NCI-H2227 (cell line): ENCODE results near the gene DDX31.

Source experiments
- DNase-seq: peaks from one replicate; lab custom pipeline; 2025; ENCODE audit not compliant: unreplicated experiment; lab: John Stamatoyannopoulos, UW

DDX31 gene

DNA sequence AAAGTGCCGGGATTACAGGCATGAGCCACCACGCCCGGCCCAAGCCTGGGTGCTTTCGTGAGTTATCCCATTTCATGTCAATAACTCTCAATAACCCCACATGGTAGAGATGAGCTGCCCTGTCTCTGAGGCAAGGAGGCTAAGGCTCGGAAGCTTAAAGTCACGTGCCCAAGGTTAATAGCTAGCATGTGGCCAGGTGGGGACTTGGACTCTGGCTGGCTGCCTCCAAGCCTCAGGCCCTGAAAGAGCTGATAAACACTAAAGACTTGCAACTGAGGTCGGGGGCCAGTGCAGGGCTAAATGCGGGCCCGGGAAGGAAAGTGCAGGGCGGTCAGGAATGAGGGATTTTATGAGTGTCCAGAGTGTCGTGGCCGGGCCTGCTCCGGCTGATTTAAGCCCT is 118.2 kb downstream of the DDX31 start:
- no peak for DNase-seq

DNA sequence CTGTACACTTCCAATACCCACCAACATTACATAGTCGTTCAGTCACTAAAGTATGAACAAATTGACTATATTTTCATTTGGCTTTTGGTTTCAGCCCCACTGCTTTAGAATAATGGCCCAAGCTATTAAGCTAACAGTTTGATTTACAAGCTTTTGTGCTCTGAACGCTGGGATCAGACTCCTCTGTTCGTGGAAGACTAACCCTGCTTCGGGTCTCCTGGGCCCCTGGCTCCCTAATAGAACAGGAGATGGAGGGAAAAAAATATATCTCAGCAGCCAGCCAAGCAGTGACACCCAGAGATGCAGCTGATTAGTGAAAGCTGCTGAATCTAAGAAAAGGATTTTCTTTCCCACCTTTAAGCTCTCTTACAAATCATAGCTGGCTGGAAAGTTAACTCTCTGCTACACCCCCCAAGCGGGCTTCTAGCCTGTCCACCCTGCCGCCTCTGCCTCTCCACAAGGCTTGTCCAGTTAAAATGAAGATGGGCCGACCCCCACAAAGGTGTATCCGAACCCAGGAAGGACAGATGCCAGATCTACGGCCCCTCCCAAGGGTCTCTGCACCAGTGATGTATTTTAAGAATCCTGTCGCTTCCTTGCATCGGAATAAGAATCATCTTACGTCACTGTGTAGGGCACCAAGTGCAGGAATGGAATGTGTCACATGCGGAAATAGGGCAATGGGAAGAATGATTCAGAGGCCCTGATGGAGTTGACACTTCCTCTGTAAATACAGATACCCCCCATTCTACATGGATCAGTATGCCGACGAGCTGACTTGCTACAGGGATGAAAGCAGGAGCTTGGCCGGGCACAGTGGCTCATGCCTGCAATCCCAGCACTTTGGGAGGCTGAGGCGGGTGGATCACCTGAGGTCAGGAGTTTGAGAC is 120.8 kb downstream of the DDX31 start:
- peak; percentile 32 for DNase-seq

DNA sequence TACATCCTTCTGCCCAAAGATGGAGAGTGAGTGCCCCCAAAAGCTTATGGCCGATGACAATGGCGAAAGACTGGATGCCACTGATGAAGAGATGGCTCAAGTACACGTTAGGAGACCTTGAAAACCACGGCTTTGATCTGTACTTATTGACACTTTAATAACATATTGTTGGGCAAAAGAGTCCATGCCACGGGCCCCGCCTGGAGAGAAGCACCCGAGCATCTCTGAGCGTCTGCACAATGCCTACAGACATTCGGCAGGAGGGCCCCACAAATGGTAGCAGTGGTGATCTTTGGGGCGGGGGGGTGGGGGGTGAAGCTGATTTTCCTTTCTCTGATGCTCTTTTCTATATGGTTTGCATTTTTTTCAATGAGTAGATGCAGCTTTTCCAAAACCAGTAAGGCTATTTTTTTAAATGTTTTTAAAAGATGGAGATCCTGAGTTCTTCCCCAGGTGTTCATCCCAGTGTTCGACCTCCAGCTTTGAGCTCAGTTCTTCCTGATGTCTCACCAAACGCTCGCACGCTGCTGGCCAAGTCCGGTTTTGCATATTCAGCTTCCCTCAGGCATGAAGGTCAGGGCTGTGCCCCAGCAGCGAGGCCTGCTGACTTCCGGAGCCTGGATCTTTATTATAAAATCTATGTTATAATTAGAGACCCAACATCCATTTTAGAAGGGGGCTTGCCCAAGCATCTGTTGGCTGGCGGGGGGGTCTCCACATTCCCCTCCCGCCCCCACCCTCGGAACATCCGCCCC is 121.6 kb downstream of the DDX31 start:
- DNase-seq: peak; percentile 32

DNA sequence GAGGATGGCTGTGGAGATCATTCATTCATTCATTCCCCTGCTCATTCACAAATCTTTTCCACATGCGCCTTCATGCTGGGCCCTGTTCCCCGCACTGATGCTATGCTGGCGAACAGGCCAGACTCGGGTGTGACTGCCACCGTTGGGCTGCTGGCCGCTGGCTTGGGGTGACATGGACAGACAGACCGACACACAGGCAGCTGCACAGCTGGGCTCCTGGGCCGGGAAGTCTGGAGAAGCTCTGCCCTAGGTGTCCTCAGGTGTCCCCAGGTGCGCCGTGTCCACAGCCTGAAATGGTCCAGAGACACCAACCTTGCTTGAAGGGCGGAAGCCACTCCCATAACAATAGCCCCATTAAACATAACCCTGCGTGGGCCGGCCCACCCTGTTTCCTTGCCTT is 122.3 kb downstream of the DDX31 start:
- DNase-seq: no peak

DNA sequence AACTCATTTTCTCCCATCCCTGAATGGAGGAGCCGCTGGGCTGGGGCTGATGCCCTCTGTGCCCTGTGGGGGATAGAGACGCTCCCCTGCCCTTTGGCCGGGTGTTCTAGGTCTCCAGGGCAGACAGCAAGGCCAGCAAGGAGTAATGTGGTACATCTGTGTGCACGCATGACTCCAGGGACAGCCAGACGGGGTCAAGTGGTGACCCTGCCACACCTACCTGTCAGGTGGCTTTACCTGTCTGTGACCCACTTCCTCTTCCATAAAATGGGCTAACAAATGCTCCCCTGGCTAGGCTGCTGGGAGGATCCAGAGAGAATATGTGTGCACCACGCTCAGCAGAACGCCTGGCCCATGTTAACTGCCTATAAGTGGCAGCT is 122.7 kb downstream of the DDX31 start:
- DNase-seq: no peak

DNA sequence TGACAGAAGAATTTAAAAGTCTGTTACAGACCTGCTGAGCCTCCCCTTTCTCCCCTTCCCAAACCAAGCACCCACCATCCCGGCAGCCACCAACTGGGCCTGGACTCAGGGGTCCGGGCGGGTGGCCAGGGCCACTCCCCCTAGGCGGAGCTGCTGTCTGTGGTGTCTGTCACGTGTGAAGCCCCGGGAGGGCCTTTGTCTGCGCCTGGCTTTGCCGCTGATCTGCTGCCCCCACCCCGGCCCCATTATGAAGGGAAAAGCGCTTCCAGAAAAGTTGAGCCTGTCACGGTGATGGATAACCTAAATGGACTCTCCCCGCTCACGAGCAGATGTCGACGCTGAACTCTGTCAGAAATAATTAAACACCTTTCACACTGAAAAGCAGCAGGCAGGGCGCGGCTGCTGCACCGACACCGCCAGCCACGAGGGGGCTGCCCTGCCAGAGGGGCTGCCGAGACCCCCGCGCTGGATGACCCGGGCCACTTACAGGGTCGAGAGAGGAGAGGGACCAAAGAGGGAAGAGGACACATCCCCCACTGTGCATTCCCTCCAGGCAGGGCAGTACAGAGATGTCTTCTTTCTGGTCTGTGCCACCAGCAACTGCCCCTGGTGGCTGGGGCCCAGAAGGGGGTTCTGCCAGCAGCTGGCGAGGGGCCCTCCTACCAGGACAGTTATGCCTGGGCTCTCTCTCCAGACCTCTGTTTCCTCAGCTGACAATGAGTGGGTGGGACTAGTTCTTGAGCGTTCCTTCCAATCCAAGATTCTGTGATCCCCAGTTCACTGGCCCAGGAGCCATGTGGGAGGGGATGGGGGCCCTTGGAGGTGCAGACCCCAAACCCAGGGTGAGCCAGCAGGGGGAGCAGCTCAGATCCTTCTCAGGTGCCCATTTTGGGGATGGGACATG is 123.4 kb downstream of the DDX31 start:
- peak; percentile 83 for DNase-seq

DNA sequence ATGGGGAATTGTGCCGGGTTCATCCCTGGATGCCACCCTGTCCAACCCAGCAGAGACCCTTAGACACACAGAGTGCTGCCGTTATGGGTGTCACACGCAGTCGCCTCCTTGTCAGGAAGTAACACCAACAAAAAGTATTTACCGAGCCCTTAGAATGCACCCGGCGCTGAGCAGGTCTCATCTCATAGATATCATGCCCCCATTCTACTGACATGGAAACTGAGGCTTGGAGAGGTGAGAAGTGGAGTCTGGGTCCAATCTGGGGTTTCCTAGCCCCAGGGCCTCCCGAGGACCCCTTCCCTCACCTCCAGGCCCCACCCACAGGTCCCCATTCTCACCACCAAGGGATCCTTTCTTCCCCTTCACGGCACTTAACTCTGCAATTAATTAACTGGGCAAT is 124.2 kb downstream of the DDX31 start:
- DNase-seq: no peak

DNA sequence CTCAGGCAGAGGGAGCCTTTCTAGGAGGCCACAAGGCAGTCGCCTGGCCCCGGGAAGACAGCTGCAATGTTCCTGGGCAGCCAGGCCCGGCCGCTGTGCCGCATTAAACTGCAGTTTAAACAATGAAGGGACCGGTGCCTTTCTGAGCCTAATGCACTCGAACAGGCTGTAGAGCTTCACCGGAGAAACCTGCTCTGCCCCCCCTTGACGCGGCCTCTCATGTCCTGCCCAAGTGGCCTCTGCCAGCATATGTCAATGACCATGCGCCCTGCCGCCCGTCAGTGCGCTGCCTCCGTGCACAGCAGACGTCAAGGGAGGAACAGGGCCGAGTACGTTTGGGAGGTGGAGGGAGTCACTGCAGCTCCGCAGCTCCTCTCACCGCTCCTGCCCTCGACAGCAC is 125.8 kb downstream of the DDX31 start:
- DNase-seq: no peak

DNA sequence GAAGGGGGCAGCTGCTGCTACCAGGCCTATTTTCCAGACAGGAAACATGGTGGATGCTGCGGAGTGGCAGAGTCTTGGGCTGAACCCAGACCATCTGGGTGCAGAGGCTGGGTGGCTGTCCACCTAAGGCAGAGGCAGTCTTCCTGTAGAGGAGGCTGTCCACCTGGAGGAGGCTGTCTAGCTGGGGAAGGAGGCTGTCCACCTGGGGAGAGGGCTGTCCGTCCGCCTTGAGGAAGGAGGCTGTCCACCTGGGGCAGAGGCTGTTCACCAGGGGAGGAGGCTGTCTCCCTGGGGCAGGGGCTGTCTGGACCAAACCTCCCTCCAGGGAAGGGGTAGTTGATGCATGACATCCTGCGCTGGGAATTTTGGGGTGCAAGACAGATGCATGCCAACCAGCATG is 126.5 kb downstream of the DDX31 start:
- no peak for DNase-seq
